OCI-M2 (cell line): ENCODE measurements around the gene CISD2.
"Not testable (repeated sequence)": the region's sequence is repeated elsewhere in the genome, so short reads cannot be mapped to it uniquely, and the experiment has no call there.

Experiments used
- DNase-seq: peaks from one replicate; lab custom pipeline; 2025; ENCODE audit not compliant: unreplicated experiment; lab: John Stamatoyannopoulos, UW

CISD2 gene

DNA sequence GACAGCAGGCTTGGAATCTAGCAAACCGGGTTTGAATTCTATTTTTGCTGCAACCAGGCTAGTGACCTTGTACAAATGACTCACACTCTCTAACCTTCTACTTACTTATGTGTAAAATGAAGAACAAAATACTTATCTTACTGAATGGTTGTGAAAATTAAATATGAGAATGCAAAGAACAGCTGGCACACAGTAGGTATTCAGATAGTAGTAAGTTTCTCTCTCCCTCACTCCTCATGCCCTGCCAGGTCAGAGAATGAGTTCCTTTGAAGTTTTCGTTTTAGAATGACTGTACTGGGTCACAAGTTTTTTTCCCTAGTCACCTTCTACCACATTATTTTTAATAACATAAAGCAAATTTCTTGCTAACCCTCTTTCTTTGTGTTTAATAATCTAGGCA lies 33.0 kb downstream of the CISD2 start:
- no peak for DNase-seq

DNA sequence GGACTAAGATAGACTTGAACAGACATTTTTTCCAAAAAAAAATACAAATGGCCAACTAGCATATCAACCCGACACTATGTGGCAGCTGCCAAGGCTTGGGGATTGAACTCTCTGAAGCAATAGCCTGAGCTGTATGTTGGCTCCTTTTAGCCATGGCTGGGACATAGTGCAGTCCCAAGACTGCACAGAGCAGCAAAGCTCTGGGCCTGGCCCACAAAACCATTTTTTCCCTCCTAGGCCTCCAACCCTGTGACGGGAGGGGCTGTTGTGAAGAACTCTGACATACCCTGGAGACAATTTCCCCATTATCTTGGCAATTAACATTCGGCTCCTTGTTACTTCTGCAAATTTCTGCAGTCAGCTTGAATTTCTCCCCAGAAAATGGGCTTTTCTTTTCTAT lies 50.1 kb downstream of the CISD2 start:
- no peak for DNase-seq

DNA sequence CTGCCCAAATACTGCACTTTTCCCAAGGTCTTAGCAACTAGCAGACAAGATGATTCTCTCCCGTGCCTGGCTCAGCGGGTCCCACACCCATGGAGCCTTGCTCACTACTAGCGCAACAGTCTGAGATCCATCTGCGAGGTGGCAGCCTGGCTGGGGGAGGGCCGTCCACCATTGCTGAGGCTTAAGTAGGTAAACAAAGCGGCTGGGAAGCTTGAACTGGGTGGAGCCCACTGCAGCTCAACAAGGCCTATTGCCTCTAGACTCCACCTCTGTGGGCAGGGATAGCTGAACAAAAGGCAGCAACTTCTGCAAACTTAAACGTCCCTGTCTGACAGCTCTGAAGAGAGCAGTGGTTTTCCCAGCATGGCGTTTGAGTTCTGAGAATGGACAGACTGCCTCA lies 50.9 kb downstream of the CISD2 start:
- DNase-seq = not testable (repeated sequence)

DNA sequence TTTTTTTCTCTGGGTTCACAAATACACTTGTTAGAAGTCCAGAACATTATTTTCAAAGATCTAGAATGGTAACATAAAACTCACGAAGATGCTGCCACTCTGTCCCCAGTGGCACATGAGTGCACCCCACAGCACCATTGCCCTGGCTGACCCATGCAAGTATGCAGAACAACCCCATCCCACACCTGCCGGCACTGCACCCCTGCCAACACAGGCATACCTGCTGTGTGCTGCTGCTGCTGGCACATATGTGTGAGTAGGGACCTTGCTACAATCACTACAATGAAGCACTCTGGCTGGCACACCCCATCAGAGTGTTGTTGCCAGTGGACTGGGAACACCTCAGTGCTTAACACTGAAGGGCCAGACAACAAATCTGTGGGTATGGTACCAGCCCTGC lies 66.9 kb downstream of the CISD2 start:
- no peak for DNase-seq

DNA sequence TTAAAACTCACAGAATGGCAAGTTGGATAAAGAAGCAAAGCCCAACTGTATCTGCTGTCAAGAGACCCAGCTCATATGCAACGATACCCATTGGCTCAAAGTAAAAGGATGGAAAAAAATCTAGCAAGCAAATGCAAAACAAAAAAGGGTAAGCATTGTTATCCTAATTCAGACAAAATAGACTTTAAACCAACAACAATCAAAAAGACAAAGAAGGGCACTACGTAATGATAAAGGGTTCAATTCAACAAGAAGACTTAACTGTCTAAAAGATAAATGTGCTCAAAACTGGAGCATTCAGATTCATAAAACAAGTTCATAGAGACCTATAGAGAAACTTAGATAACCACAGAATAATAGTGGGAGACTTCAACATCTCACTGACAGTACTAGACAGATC lies 69.3 kb downstream of the CISD2 start:
- DNase-seq = not testable (repeated sequence)
